GM21717 (cell line): ENCODE measurements around the gene PRKG1.
"Not testable (repeated sequence)": the region's sequence is repeated elsewhere in the genome, so short reads cannot be mapped to it uniquely, and the experiment has no call there.

Source experiments
- ATAC-seq: cut with Tn5 transposase; IDR thresholded peaks from one replicate; pipeline ENCODE4 v1.9.1; 2021; ENCODE audit warnings: mild to moderate bottlenecking, moderate library complexity; ENCODE audit not compliant: unreplicated experiment

PRKG1 gene

GRCh38 chr10:51416494-51416893, 342.2 kb downstream of the PRKG1 start:
- ATAC-seq, result no peak

GRCh38 chr10:51419196-51420093, 345.2 kb downstream of the PRKG1 start:
- ATAC-seq, result no peak

GRCh38 chr10:51421853-51422252, 347.6 kb downstream of the PRKG1 start:
- ATAC-seq, result no peak

GRCh38 chr10:51422311-51423120, 348.2 kb downstream of the PRKG1 start:
- peak; percentile 66 for ATAC-seq

- no peak for ATAC-seq
Measured at GRCh38 chr10:51423121-51423452, 348.8 kb downstream of the PRKG1 start.

- ATAC-seq, result no peak
Measured at GRCh38 chr10:51425431-51425830, 351.1 kb downstream of the PRKG1 start.

GRCh38 chr10:51427758-51428157, 353.5 kb downstream of the PRKG1 start:
- ATAC-seq, result no peak

- no peak for ATAC-seq
Measured at GRCh38 chr10:51430506-51430905, 356.2 kb downstream of the PRKG1 start.

GRCh38 chr10:51433949-51434475, 359.7 kb downstream of the PRKG1 start:
- ATAC-seq, result no peak

GRCh38 chr10:51436805-51437204, 362.5 kb downstream of the PRKG1 start:
- ATAC-seq, result no peak

- ATAC-seq, result no peak
Measured at GRCh38 chr10:51439645-51440044, 365.4 kb downstream of the PRKG1 start.

GRCh38 chr10:51445588-51445987, 371.3 kb downstream of the PRKG1 start:
- ATAC-seq, result no peak

- no peak for ATAC-seq
Measured at GRCh38 chr10:51447119-51447518, 372.8 kb downstream of the PRKG1 start.

GRCh38 chr10:51455762-51456161, 381.5 kb downstream of the PRKG1 start:
- ATAC-seq, result not testable (repeated sequence)

GRCh38 chr10:51459476-51459875, 385.2 kb downstream of the PRKG1 start:
- no peak for ATAC-seq

GRCh38 chr10:51462076-51462779, 387.9 kb downstream of the PRKG1 start:
- no peak for ATAC-seq

- no peak for ATAC-seq
Measured at GRCh38 chr10:51468424-51468823, 394.1 kb downstream of the PRKG1 start.

GRCh38 chr10:51469686-51470085, 395.4 kb downstream of the PRKG1 start:
- ATAC-seq, result no peak

GRCh38 chr10:51471271-51471670, 397.0 kb downstream of the PRKG1 start:
- ATAC-seq, result no peak

GRCh38 chr10:51472154-51472553, 397.9 kb downstream of the PRKG1 start:
- no peak for ATAC-seq

GRCh38 chr10:51479711-51480110, 405.4 kb downstream of the PRKG1 start:
- ATAC-seq, result no peak
